HG02885 (cell line): ENCODE results near the gene SLC45A3.
"Not testable (repeated sequence)": the region's sequence is repeated elsewhere in the genome, so short reads cannot be mapped to it uniquely, and the experiment has no call there.

Source experiments
- ATAC-seq: cut with Tn5 transposase; IDR thresholded peaks from one replicate; pipeline ENCODE4 v1.9.1; 2021; ENCODE audit warnings: mild to moderate bottlenecking; ENCODE audit not compliant: unreplicated experiment, poor library complexity

Gene SLC45A3

GRCh38 chr1:205642679-205643307 is 37.5 kb downstream of the SLC45A3 start:
- ATAC-seq, result no peak

GRCh38 chr1:205639567-205639966 is 40.7 kb downstream of the SLC45A3 start:
- ATAC-seq, result no peak

- ATAC-seq, result no peak
These were observed 42.3 kb downstream of the SLC45A3 start for GRCh38 chr1:205637854-205638468.

GRCh38 chr1:205636732-205637131 is 43.6 kb downstream of the SLC45A3 start:
- ATAC-seq, result no peak

- not testable (repeated sequence) for ATAC-seq
These were observed 44.2 kb downstream of the SLC45A3 start for GRCh38 chr1:205636138-205636530.

GRCh38 chr1:205633421-205633976 is 46.8 kb downstream of the SLC45A3 start:
- no peak for ATAC-seq

GRCh38 chr1:205632669-205633169 is 47.6 kb downstream of the SLC45A3 start:
- no peak for ATAC-seq

GRCh38 chr1:205631768-205632668 is 48.3 kb downstream of the SLC45A3 start, which contains the start of gene ELK4:
Gene ELK4, minus strand, starts transcription at chr1:205632011. Its CDS starts 8,129 bp downstream, at chr1:205623882.
- ATAC-seq, result peak; percentile 84

GRCh38 chr1:205631010-205631767 is 49.1 kb downstream of the SLC45A3 start:
- peak; percentile 63 for ATAC-seq

GRCh38 chr1:205630651-205631009 is 49.7 kb downstream of the SLC45A3 start:
- no peak for ATAC-seq

GRCh38 chr1:205630241-205630640 is 50.1 kb downstream of the SLC45A3 start:
- no peak for ATAC-seq

GRCh38 chr1:205629751-205630150 is 50.6 kb downstream of the SLC45A3 start:
- no peak for ATAC-seq

- no peak for ATAC-seq
These were observed 52.4 kb downstream of the SLC45A3 start for GRCh38 chr1:205627956-205628355.

- ATAC-seq, result no peak
These were observed 54.1 kb downstream of the SLC45A3 start for GRCh38 chr1:205626216-205626615.

GRCh38 chr1:205623646-205624045 is 56.7 kb downstream of the SLC45A3 start:
- no peak for ATAC-seq

- no peak for ATAC-seq
These were observed 60.0 kb downstream of the SLC45A3 start for GRCh38 chr1:205620269-205620668.

- no peak for ATAC-seq
These were observed 60.9 kb downstream of the SLC45A3 start for GRCh38 chr1:205619376-205619775.

GRCh38 chr1:205616563-205617293 is 63.6 kb downstream of the SLC45A3 start:
- ATAC-seq, result no peak

- no peak for ATAC-seq
These were observed 64.5 kb downstream of the SLC45A3 start for GRCh38 chr1:205615789-205616188.
